IMR-90 (cell line): ENCODE measurements around the gene RPH3AL. TPM values are rescaled to one million over a fixed set of nuclear protein-coding genes. Genes with fewer than 3 reads are reported as not detected.

Experiments
- ATAC-seq: fragments of 200-7000 bp; cut with Tn5 transposase; 2 replicates; pipeline ENCODE4 v1.9.1; 2020; ENCODE audit warnings: low read depth, mild to moderate bottlenecking, moderate library complexity
- BruUV-seq: library from RNA; stranded (reverse); fragments of 400-500 nt; replicated peaks from 2 replicates; lab custom pipeline; 2021; lab: Mats Ljungman, UMichigan
- CTCF ChIA-PET: fragments of 300-600 bp; formaldehyde crosslinking; extraction: SDS; loops from one replicate; lab custom pipeline; 2021; ENCODE audit warnings: antibody characterized with exemption; lab: Yijun Ruan, JAX
- POLR2A ChIA-PET: fragments of 300-600 bp; sonication (Branson Sonifier 250); formaldehyde crosslinking; loops from one replicate; lab custom pipeline; 2022; ENCODE audit warnings: antibody characterized with exemption; ENCODE audit not compliant: unreplicated experiment; lab: Charles Lee
- DNase-seq: peaks from one replicate; pipeline ENCODE4 v3.0.0; 2013
- H2AFZ ChIP-seq: replicated peaks from 2 replicates; pipeline ENCODE3; 2013; ENCODE audit warnings: low read length, mild to moderate bottlenecking; ENCODE audit not compliant: poor library complexity
- H2AK5ac ChIP-seq: 2 replicates; pipeline ENCODE4 v1.6.1; 2013; ENCODE audit warnings: low read depth, low read length, inconsistent platforms
- H2AK9ac ChIP-seq: replicated peaks from 2 replicates; pipeline ENCODE3; 2013; ENCODE audit warnings: mild to moderate bottlenecking, low read depth, low read length, moderate library complexity; ENCODE audit not compliant: poor library complexity
- H2BK120ac ChIP-seq: 2 replicates; pipeline ENCODE4 v1.6.1; 2013; ENCODE audit warnings: low read depth, low read length, inconsistent platforms
- H2BK15ac ChIP-seq: 3 replicates; pipeline ENCODE4 v1.6.1; 2013; ENCODE audit warnings: low read depth, low read length, inconsistent platforms
- H2BK20ac ChIP-seq: 2 replicates; pipeline ENCODE4 v1.6.1; 2013; ENCODE audit warnings: low read depth, mild to moderate bottlenecking, inconsistent platforms, low read length, moderate library complexity
- H2BK5ac ChIP-seq: 2 replicates; pipeline ENCODE4 v1.6.1; 2013; ENCODE audit warnings: mild to moderate bottlenecking, low read depth, low read length, inconsistent platforms; ENCODE audit not compliant: poor library complexity, severe bottlenecking
- H3K14ac ChIP-seq: replicated peaks from 2 replicates; pipeline ENCODE4 v1.6.1; 2013; ENCODE audit warnings: low read depth, low read length, inconsistent platforms
- H3K18ac ChIP-seq: 2 replicates; pipeline ENCODE4 v1.6.1; 2013; ENCODE audit warnings: low read depth, low read length, control low read depth
- H3K23ac ChIP-seq: 2 replicates; pipeline ENCODE4 v1.6.1; 2013; ENCODE audit warnings: low read depth, low read length, inconsistent platforms
- H3K27ac ChIP-seq: 2 replicates; pipeline ENCODE4 v1.5.1; 2013; ENCODE audit warnings: mild to moderate bottlenecking, control low read depth, low read length; ENCODE audit not compliant: insufficient read depth
- H3K27me3 ChIP-seq: 2 replicates; pipeline ENCODE4 v1.6.1; 2013; ENCODE audit warnings: low read length; ENCODE audit not compliant: control insufficient read depth, insufficient read depth
- H3K36me3 ChIP-seq: 2 replicates; pipeline ENCODE4 v1.6.1; 2013; ENCODE audit warnings: low read length, mixed read lengths; ENCODE audit not compliant: control insufficient read depth, insufficient read depth
- H3K4ac ChIP-seq: 2 replicates; pipeline ENCODE4 v1.6.1; 2013; ENCODE audit warnings: low read depth, low read length, inconsistent platforms
- H3K4me1 ChIP-seq: 2 replicates; pipeline ENCODE4 v1.6.1; 2013; ENCODE audit warnings: low read length, mixed read lengths; ENCODE audit not compliant: control insufficient read depth, insufficient read depth
- H3K4me2 ChIP-seq: 2 replicates; pipeline ENCODE4 v1.6.1; 2013; ENCODE audit warnings: low read depth, mild to moderate bottlenecking, control low read depth, low read length, moderate library complexity
- H3K4me3 ChIP-seq: 2 replicates; pipeline ENCODE4 v1.5.1; 2013; ENCODE audit warnings: low read depth, mild to moderate bottlenecking, control low read depth, low read length, moderate library complexity; ENCODE audit not compliant: insufficient read depth
- H3K56ac ChIP-seq: 2 replicates; pipeline ENCODE4 v1.6.1; 2013; ENCODE audit warnings: low read length, inconsistent platforms; ENCODE audit not compliant: insufficient read depth; ENCODE audit errors: extremely low read depth
- H3K79me1 ChIP-seq, 2 experiments: 2 replicates each; pipeline ENCODE4 v1.6.1; 2013; ENCODE audit warnings: low read length in 2 of 2, inconsistent platforms in 1 of 2, low read depth in 1 of 2
- H3K9ac ChIP-seq: 2 replicates; pipeline ENCODE4 v1.6.1; 2013; ENCODE audit warnings: low read depth, low read length, control low read depth
- H3K9me1 ChIP-seq: 2 replicates; pipeline ENCODE4 v1.6.1; 2013; ENCODE audit warnings: low read length, inconsistent platforms; ENCODE audit not compliant: insufficient read depth
- H3K9me3 ChIP-seq: 2 replicates; pipeline ENCODE4 v1.6.1; 2013; ENCODE audit warnings: low read length; ENCODE audit not compliant: control insufficient read depth, insufficient read depth
- H4K20me1 ChIP-seq: 2 replicates; pipeline ENCODE4 v1.6.1; 2013; ENCODE audit warnings: low read length, inconsistent platforms; ENCODE audit not compliant: insufficient read depth
- H4K5ac ChIP-seq: 2 replicates; pipeline ENCODE4 v1.6.1; 2013; ENCODE audit warnings: mild to moderate bottlenecking, low read depth, low read length, control low read depth
- H4K8ac ChIP-seq, 2 experiments: 2 replicates each; pipeline ENCODE4 v1.6.1; 2013; ENCODE audit warnings: low read depth in 2 of 2, low read length in 2 of 2, control low read depth in 1 of 2, inconsistent platforms in 1 of 2
- H4K91ac ChIP-seq: 2 replicates; pipeline ENCODE4 v1.6.1; 2013; ENCODE audit warnings: low read depth, low read length, inconsistent platforms; ENCODE audit not compliant: insufficient read depth
- CEBPB ChIP-seq: IDR thresholded peaks from 2 replicates; pipeline ENCODE4 v1.6.1; 2012; ENCODE audit warnings: low read depth, low read length, improper control_type of control experiment
- MAFK ChIP-seq: IDR thresholded peaks from 2 replicates; pipeline ENCODE4 v1.6.1; 2012; ENCODE audit warnings: low read depth, low read length, improper control_type of control experiment
- MAZ ChIP-seq: IDR thresholded peaks from 2 replicates; pipeline ENCODE4 v1.6.1; 2012; ENCODE audit warnings: low read depth, mild to moderate bottlenecking, low read length, improper control_type of control experiment, moderate library complexity, borderline replicate concordance
- MXI1 ChIP-seq: IDR thresholded peaks from 2 replicates; pipeline ENCODE4 v1.6.1; 2012; ENCODE audit warnings: low read depth, mild to moderate bottlenecking, low read length, moderate library complexity, borderline replicate concordance
- POLR2A ChIP-seq: IDR thresholded peaks from 2 replicates; pipeline ENCODE4 v1.6.1; 2012; ENCODE audit warnings: mild to moderate bottlenecking, low read depth, low read length
- USF2 ChIP-seq: fragments of 150-350 bp; IDR thresholded peaks from 2 replicates; pipeline ENCODE4 v1.6.1; 2017; ENCODE audit warnings: mild to moderate bottlenecking, antibody characterized with exemption, low read length, low read depth
- WGBS, 2 experiments: methylation state at CpG; one replicate each; pipeline versions ENCODE4 v1.1.5 to v1.1.7; 2013; ENCODE audit warnings: missing lambda C conversion rate in 2 of 2; ENCODE audit not compliant: insufficient read length in 1 of 2; ENCODE audit errors: extremely low coverage in 2 of 2; 5-methylcytosine and 5-hydroxymethylcytosine counted together
- dilution Hi-C: fragments of 300-500 bp; cut with HindIII; formaldehyde crosslinking; loops from one replicate; pipeline ENCODE4 v1.14.3; 2018; ENCODE audit warnings: low sequenced_read_pairs; ENCODE audit not compliant: unreplicated experiment
- in situ Hi-C: fragments of 300-500 bp; cut with MboI; formaldehyde crosslinking; loops from 3 replicates; pipeline ENCODE4 v1.14.3; 2019; ENCODE audit warnings: low sequenced_read_pairs, inconsistent platforms, mixed read lengths
- intact Hi-C: fragments of 100-400 bp; cut with micrococcal nuclease; formaldehyde crosslinking; loops from 2 replicates; pipeline ENCODE4 v1.10.0; 2022
- polyA plus RNA-seq, 3 experiments: library from polyadenylated mRNA; depleted of rRNA; stranded (reverse); fragments of >200 nt; gene quantifications; 2 replicates each; pipeline ENCODE4 v1.2.3, GENCODE V29; 2012; ENCODE audit warnings: low replicate concordance in 1 of 3
- total RNA-seq: library from RNA; depleted of rRNA; stranded (reverse); fragments of >200 nt; gene quantifications from 2 replicates; pipeline ENCODE4 v1.2.3, GENCODE V29; 2012

Gene RPH3AL
- total and polyA plus RNA-seq, 2 of the 4 experiments (the other 2 are of a cell fraction): 1.8 to 2.5 TPM

GRCh38 chr17:250487-251300 is 101.9 kb downstream of the RPH3AL start:
- no peaks in the 10 kb centered on the region for H4K20me1 ChIP-seq
- H3K18ac ChIP-seq: no peak overlapping the region
- in situ Hi-C loops (no loop called here), intact Hi-C loops (no loop called here), dilution Hi-C loops (no loop called here)
- H3K14ac ChIP-seq: no peak overlapping the region
- H3K23ac ChIP-seq: no peak overlapping the region
- TF ChIP-seq POLR2A: no peak
- TF ChIP-seq MAZ: no peak
- no peak for TF ChIP-seq USF2
- no peak for TF ChIP-seq CEBPB
- TF ChIP-seq MAFK: no peak
- no peak for TF ChIP-seq MXI1
- no peaks in the 10 kb centered on the region; the same call in 1 of the 2 replicates for H3K27me3 ChIP-seq
- H2AFZ ChIP-seq: no peak overlapping the region
- H3K4me2 ChIP-seq: no peak overlapping the region
- no peak overlapping the region for H2AK5ac ChIP-seq
- no peak overlapping the region for H2BK5ac ChIP-seq
- BruUV-seq: no TSS peak
- no peak overlapping the region for H3K4me3 ChIP-seq
- no peak for ATAC-seq
- H2BK20ac ChIP-seq: no peak overlapping the region
- no peaks in the 10 kb centered on the region for H3K79me1 ChIP-seq
- H3K9ac ChIP-seq: no peak overlapping the region
- no peak for DNase-seq
- H2BK15ac ChIP-seq: no peak overlapping the region
- 81% methylated on average over 19 of the region's 27 CpGs; no CpG with 5 or more reads in 1 of the 2 experiments for WGBS, 2 experiments
- H3K4me1 ChIP-seq: no peaks in the 10 kb centered on the region
- H3K9me1 ChIP-seq: no peaks in the 10 kb centered on the region
- no peak overlapping the region for H3K56ac ChIP-seq
- no peak overlapping the region for H4K8ac ChIP-seq
- H2AK9ac ChIP-seq: no peak overlapping the region
- H3K27ac ChIP-seq: no peak overlapping the region
- CTCF ChIA-PET: no interaction called here
- peaks cover 2% of the 10 kb centered on the region; the same call in 1 of the 2 replicates for H3K9me3 ChIP-seq
- no peak overlapping the region for H2BK120ac ChIP-seq
- H4K91ac ChIP-seq: no peak overlapping the region
- no peak overlapping the region for H3K4ac ChIP-seq
- H3K36me3 ChIP-seq: no peaks in the 10 kb centered on the region
- POLR2A ChIA-PET: no interaction called here
- H4K5ac ChIP-seq: no peak overlapping the region
